Measurements from ENCODE around the gene CDK2. TPM values are rescaled to one million over a fixed set of nuclear protein-coding genes. Genes with fewer than 3 reads are reported as not detected.
A peak's percentile ranks its signal among the peaks of the same experiment; 100 is the strongest.

CDK2 gene
- polyA plus RNA-seq, 1 of the 3 experiments (the other 2 are of a cell fraction), result 43.3 TPM

DNA sequence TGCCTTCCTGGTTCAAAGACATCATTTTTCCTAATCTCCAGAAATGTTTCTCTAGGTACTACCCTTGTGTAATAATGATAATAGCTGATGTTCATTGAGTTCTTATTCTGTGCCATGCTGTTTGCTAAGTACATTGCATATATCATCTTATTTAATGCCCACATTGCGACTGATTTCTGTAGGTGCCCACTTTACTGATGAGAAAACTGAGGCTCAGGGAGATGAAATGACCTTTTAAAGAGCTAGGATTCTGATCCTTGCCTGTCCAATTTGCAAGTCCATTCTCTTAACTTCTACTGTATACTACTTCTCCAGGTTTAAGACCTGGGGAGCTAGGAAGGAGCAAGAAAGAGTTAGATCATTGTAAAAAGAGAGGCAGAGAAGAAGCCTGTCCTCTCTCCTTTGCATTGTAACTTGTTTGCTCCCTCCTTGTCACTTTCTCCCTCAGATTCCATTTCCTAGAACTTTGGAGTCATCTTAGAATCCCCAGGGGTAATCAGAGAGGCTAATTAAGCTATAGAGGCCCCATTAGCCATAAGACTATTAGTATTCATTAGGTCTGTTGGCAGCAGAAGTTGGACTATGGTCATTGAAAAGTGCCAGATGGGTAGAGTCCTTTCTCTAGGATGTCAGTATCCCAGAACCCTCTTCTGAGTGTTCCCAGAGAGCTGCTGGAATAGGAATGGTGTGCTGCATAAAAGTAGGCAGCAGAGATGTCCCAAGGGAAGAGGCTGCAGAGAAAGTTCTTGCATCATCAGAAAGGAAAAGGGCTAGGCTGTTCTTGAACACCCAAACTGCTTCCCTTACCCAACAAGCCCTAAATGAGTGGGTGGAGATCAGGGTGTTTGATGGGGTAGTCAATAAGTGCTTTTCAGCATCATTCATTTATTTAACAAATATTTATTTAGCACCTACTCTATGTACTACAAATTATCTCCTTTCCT is 32.6 kb upstream of the CDK2 start:
- Histone ChIP-seq H3F3A (replicated peaks; ENCODE audit: insufficient read depth) (peaks cover 10% of the 10 kb centered on the region), H3K4me2 (peak overlapping the region; percentile 90), H3K9me2 (no peaks in the 10 kb centered on the region), H3K4me3 (ENCODE audit: low read depth in 2 of 2, low read length in 1 of 2) (peak overlapping the region in 1 of 2 experiments; percentile 20; a peak in 2 of 4 replicates), H3K9me3 (no peaks in the 10 kb centered on the region), H4K20me1 (ENCODE audit: insufficient read depth) (no peaks in the 10 kb centered on the region), H3K4me1 (ENCODE audit: control insufficient read depth in 1 of 2, insufficient read depth in 2 of 2, low read depth in 1 of 2, low read length in 1 of 2) (peaks cover 19 to 23% of the 10 kb centered on the region in 2 experiments; a peak in 3 of 4 replicates), H3K9ac (no peak overlapping the region), H3K27ac (ENCODE audit: low read depth in 2 of 2, low read length in 1 of 2) (0 out of 4 replicates have a peak overlapping the region, but pooled peaks of 1 of the 2 experiments have one; percentile 69), H3K36me3 (replicated peaks in 1 of 2; ENCODE audit: control insufficient read depth in 1 of 2, insufficient read depth in 2 of 2, low read length in 1 of 2) (peaks cover 0 to 12% of the 10 kb centered on the region in 2 experiments), H2AFZ (ENCODE audit: low read depth) (no peak overlapping the region), H3K27me3 (ENCODE audit: insufficient read depth) (no peaks in the 10 kb centered on the region), H3K79me2 (ENCODE audit: insufficient read depth) (peaks cover 34% of the 10 kb centered on the region)
- no peak for DNase-seq
- ChIA-PET POLR2A (no interaction called here), CTCF (interaction anchor here (0.7 to 10.8 kb wide), 8 partner anchors 7 to 196 kb away, joined by 3 to 96 read pairs (median 6); partner anchors contain the start of genes PYM1 and RAB5B)
- TF ChIP-seq GATA2 (CRISPR knock-in tag; IDR thresholded peaks at IDR 0.05), result no peak
- no peak for TF ChIP-seq RAD21 (IDR thresholded peaks at IDR 0.05; ENCODE audit: low read length)
- no peak for TF ChIP-seq RFX5 (IDR thresholded peaks at IDR 0.05; ENCODE audit: low read length)
- TF ChIP-seq, protein P1, sequence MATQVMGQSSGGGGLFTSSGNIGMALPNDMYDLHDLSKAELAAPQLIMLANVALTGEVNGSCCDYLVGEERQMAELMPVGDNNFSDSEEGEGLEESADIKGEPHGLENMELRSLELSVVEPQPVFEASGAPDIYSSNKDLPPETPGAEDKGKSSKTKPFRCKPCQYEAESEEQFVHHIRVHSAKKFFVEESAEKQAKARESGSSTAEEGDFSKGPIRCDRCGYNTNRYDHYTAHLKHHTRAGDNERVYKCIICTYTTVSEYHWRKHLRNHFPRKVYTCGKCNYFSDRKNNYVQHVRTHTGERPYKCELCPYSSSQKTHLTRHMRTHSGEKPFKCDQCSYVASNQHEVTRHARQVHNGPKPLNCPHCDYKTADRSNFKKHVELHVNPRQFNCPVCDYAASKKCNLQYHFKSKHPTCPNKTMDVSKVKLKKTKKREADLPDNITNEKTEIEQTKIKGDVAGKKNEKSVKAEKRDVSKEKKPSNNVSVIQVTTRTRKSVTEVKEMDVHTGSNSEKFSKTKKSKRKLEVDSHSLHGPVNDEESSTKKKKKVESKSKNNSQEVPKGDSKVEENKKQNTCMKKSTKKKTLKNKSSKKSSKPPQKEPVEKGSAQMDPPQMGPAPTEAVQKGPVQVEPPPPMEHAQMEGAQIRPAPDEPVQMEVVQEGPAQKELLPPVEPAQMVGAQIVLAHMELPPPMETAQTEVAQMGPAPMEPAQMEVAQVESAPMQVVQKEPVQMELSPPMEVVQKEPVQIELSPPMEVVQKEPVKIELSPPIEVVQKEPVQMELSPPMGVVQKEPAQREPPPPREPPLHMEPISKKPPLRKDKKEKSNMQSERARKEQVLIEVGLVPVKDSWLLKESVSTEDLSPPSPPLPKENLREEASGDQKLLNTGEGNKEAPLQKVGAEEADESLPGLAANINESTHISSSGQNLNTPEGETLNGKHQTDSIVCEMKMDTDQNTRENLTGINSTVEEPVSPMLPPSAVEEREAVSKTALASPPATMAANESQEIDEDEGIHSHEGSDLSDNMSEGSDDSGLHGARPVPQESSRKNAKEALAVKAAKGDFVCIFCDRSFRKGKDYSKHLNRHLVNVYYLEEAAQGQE (IDR thresholded peaks at IDR 0.05; ENCODE audit: low read depth, low read length), result no peak
- TF ChIP-seq GABPA (IDR thresholded peaks at IDR 0.05; ENCODE audit: low read depth), result no peak
- no peak for TF ChIP-seq NRF1 (IDR thresholded peaks at IDR 0.05; ENCODE audit: low read depth, low read length)
- no peak for TF ChIP-seq RXRA (IDR thresholded peaks at IDR 0.05; ENCODE audit: borderline replicate concordance, low read depth)
- TF ChIP-seq, protein P2, sequence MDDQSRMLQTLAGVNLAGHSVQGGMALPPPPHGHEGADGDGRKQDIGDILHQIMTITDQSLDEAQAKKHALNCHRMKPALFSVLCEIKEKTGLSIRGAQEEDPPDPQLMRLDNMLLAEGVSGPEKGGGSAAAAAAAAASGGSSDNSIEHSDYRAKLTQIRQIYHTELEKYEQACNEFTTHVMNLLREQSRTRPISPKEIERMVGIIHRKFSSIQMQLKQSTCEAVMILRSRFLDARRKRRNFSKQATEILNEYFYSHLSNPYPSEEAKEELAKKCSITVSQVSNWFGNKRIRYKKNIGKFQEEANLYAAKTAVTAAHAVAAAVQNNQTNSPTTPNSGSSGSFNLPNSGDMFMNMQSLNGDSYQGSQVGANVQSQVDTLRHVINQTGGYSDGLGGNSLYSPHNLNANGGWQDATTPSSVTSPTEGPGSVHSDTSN (IDR thresholded peaks at IDR 0.05), result no peak
- no peak for TF ChIP-seq SIN3A (IDR thresholded peaks at IDR 0.05; ENCODE audit: borderline replicate concordance, low read depth, low read length)
- no peak for TF ChIP-seq CHD2 (IDR thresholded peaks at IDR 0.05; ENCODE audit: low read length, partially characterized antibody)
- TF ChIP-seq, protein P3, sequence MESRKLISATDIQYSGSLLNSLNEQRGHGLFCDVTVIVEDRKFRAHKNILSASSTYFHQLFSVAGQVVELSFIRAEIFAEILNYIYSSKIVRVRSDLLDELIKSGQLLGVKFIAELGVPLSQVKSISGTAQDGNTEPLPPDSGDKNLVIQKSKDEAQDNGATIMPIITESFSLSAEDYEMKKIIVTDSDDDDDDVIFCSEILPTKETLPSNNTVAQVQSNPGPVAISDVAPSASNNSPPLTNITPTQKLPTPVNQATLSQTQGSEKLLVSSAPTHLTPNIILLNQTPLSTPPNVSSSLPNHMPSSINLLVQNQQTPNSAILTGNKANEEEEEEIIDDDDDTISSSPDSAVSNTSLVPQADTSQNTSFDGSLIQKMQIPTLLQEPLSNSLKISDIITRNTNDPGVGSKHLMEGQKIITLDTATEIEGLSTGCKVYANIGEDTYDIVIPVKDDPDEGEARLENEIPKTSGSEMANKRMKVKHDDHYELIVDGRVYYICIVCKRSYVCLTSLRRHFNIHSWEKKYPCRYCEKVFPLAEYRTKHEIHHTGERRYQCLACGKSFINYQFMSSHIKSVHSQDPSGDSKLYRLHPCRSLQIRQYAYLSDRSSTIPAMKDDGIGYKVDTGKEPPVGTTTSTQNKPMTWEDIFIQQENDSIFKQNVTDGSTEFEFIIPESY (IDR thresholded peaks at IDR 0.05; ENCODE audit: borderline replicate concordance, low read depth), result no peak
- TF ChIP-seq YY1 (IDR thresholded peaks at IDR 0.05; ENCODE audit: low read depth), result no peak
- TF ChIP-seq TAF1 (IDR thresholded peaks at IDR 0.05; ENCODE audit: borderline replicate concordance, low read depth, low read length), result no peak
- TF ChIP-seq IRF3 (IDR thresholded peaks at IDR 0.05; ENCODE audit: low read depth, low read length), result no peak
- no peak for TF ChIP-seq POLR2AphosphoS5 (IDR thresholded peaks at IDR 0.05; ENCODE audit: low read depth, low read length)
- WGBS (ENCODE audit: low lambda C conversion rate), result 96% methylated on average over 1 of the region's 1 CpG
